Ammon's horn (tissue), 1 donor: ENCODE measurements around the gene SLC30A7.

Source experiments
- DNase-seq: peaks from one replicate; pipeline ENCODE4 v3.0.0-alpha.2; 2016; ENCODE audit warnings: low spot score

Gene SLC30A7

GRCh38 chr1:100972185-100972584 is 76.3 kb downstream of the SLC30A7 start:
- DNase-seq = no peak

- no peak for DNase-seq
These were observed 81.0 kb downstream of the SLC30A7 start for GRCh38 chr1:100976936-100977335.

DNA sequence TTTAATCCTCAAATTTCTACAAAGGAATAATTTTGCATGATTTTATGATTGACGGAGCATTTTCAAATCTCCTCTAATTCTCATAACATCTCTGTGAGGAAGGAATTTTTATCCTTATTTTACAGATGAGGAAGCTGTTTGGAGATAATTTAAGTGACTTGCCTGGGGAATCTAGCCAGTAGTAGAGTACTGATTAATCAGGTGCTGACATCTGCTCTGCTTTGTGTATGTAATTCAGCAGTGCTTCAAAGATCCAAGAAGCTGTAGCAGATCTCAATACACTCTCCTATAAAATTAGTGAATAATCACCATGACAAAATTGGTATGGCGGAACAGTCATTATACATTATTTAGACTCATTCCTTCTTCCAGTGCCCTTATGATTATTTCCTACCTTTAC is 83.7 kb downstream of the SLC30A7 start:
- no peak for DNase-seq

GRCh38 chr1:100982793-100983192 is 86.9 kb downstream of the SLC30A7 start:
- DNase-seq = no peak

- no peak for DNase-seq
These were observed 92.2 kb downstream of the SLC30A7 start for GRCh38 chr1:100988121-100988520.

DNA sequence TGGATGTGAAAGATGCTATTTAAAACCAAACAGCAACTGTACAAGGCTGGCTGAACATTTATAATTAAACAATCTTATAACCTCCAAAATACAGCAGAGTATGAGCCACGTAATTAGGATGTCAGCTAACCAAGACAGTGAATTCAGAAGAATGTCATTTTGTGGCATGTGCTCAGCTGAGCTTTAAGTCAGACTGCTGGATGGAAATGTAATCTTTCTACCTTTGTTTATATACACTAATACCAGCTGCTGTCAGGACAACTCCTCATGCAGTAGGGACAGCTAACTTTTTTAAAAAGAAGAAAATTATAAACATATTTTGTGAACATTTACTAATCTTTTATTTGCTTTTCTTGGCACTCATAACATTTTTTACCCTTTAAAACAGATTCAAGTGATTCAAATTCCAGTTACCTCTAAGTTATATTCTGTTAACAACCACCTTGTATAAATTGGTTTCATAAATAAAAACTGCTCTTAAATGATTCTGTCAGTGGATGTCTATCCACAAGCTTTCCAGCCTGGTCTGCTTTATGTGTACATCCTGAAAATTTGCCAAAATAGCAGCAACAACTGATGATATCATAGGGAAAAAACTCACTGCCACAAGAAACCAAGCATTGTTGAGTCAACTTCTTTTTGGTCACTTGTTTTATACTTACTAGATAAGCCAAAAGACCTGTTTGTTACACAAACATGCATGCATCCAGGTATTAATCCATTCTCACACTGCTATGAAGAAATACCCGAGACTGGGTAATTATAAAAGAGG is 93.6 kb downstream of the SLC30A7 start:
- DNase-seq = no peak

DNA sequence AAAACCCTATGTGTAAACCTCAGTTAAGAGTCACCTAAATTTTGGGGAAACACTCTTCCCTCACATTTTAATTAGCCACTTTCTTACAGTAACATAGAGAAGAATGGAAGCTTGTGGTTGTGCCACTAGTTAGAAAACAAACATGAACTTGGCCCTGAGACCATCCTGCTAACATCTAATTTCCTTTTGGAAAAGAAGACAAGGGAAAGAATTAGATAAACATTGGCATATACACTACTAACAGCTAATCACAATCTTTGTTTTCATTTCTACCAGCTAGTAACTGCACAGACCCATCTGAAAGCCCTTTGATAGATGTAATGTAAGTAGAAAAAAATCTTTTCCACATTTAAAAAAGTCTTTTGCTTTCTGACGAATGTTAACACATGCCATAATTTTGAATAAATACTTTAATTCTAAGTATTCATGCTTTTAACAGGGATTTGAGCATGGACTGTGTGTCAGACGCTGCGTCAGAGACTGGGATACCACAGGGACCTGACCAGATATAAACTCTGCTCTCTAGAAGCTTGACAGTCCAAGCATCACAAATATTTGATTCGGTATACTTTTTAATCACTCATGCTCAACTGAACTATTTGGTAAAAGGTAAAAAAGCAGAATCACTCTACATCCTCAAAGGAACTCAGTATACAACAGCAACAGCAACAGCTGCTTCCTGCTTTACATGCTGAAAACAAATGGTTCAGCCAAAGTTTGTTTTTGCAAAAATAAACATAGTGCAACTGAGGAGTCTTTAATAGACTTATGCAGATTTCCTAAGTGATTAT is 99.5 kb downstream of the SLC30A7 start:
- DNase-seq = no peak

DNA sequence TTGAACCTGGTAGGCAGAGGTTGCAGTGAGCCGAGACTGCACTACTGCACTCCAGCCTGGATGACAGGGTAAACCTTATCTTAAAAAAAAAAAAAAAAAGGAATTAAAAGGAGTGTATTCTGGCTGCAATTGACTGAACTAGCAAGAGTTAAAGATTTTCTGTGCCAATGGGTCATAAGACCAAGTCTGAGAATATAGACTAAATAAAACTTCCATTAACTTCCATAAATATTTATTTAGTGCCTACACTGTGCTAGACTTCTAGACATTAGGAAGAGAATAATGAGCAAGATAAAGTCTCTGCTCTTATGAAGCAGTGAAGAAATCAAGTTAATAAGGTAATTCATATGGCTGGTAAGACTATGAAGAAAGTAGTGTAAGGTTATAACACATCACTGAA is 102.5 kb downstream of the SLC30A7 start:
- no peak for DNase-seq

DNA sequence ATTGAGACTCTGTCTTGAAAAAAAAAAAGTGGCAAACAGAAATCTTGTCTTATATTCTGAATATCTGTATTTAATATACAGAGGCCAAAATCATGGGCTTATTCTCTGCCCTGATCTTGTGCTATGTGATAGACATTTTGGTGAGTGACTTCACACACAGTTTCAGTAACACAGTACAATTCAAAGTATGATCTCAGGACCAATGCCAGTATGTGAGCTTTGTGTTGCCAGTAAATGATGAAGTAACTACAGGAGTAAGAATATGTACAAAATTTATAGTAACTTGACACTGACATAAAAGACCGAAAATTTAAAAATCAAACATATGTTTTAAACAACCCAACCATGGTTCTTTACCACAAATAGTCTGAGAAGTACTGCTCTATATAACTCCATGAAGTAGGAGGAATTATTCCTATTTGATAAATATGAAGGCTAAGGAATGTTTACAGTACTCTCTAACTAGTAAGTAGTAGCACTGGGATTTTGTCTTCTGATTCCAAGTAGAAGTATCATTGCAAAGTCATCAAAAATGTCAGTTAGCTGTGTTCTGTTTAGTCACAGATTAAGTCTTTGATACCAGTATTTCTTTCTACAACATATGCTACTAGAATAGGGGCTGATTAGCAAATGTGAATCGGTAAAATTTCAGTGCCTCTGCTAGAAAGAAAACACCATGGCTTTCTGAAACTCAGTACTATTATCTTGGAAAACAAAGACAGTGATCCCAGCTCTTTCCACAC is 104.4 kb downstream of the SLC30A7 start:
- DNase-seq = no peak

- no peak for DNase-seq
These were observed 106.7 kb downstream of the SLC30A7 start for GRCh38 chr1:101002551-101002950.

- DNase-seq = no peak
These were observed 107.2 kb downstream of the SLC30A7 start for GRCh38 chr1:101003012-101003650.

DNA sequence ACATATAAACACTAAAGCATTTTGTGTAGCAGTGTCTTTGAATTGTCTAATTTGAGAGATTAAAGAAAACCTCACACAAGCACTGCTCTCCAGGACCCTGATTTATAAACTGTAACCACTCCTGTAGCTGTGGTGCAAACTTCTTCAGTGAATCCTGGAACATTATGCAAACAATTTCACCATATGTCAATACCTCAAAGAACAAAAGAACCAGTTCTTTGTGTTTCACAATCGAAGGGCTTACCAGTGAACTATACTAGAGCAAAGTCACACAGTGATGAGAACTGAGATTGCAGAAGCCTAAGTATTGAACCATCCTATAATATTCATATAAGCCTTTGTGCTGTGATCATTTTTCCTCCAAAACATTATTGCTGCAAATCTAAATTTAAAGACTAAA is 108.2 kb downstream of the SLC30A7 start:
- DNase-seq = no peak

GRCh38 chr1:101004670-101005069 is 108.8 kb downstream of the SLC30A7 start:
- no peak for DNase-seq

GRCh38 chr1:101005183-101005582 is 109.3 kb downstream of the SLC30A7 start:
- no peak for DNase-seq

DNA sequence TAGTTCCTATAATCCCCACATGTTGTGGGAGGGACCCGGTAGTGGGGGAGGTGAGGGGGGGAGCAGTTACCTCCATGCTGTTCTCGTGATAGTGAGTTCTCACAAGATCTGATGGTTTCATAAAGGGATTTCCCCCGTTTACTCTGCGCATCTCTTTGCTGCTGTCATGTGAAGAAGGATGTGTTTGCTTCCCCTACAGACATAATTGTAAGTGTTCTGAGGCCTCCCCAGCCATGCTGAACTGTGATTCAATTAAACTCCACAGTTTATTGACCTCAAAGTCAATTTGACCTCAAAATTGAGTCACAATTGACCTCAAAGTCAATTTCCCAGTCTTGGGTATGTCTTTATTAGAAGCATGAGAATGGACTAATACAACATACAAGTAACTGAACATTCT is 110.0 kb downstream of the SLC30A7 start:
- no peak for DNase-seq

DNA sequence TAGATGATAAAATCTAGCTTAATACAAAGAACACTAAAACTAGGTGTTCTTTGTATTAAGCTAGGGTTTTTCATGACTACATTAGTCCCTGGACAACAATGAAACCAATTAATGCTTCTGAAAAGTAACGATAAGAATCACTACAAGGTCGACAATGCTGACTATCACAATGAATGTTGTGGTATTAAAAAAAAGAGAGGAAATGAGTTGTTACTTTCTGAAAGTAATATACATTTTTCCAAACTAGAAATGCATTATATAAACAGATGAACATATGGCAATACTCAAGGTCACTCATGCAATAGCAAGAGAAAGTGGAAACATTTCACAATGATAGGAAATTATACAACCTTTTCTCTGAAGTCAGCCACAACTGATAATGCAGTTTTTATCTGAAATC is 110.7 kb downstream of the SLC30A7 start:
- DNase-seq = no peak

GRCh38 chr1:101008229-101008834 is 112.4 kb downstream of the SLC30A7 start:
- no peak for DNase-seq

GRCh38 chr1:101013776-101014175 is 117.9 kb downstream of the SLC30A7 start:
- DNase-seq = no peak

- DNase-seq = no peak
These were observed 121.6 kb downstream of the SLC30A7 start for GRCh38 chr1:101017448-101017847.

- DNase-seq = no peak
These were observed 126.4 kb downstream of the SLC30A7 start for GRCh38 chr1:101022294-101022693.

DNA sequence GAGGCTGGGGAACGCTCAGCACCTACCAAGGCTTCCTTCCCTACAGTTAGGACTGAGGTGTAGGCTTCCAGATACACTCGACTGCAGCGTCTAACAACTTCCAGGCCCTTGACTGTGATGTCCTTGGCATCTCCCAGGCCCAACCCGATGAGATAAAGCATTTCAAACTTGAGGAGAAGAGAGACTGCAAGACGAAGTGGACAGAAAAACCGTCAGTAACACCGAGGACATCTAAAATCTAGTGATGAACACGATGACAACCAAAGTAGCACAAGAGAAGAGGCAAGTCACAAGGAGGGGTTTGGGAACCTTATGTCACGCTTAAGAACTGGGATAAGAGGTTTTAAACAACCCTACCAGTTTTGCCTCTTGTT is 129.4 kb downstream of the SLC30A7 start:
- peak; percentile 44 for DNase-seq
